ENCODE data around the gene PRTN3. TPM values are rescaled to one million over a fixed set of nuclear protein-coding genes. Genes with fewer than 3 reads are reported as not detected.

Gene PRTN3
- total RNA-seq, 1 experiment from 2014 or later, result not detected

GRCh38 chr19:812049-812746, 28.6 kb upstream of the PRTN3 start:
- no peak overlapping the region for H3K4me2 ChIP-seq
- no peak overlapping the region for H3K4me3 ChIP-seq
- no peak overlapping the region for H3K27ac ChIP-seq
- H3K79me2 ChIP-seq (ENCODE audit: low read depth), result peaks cover 23% of the 10 kb centered on the region
- ChIA-PET CTCF (no interaction called here), POLR2A (ENCODE audit: unreplicated experiment) (no interaction called here)
- intact Hi-C loops (cut with micrococcal nuclease; ENCODE audit: unreplicated experiment), result no loop called here
- DNase-seq, result no peak
- peaks cover 45% of the 10 kb centered on the region for H4K20me1 ChIP-seq (ENCODE audit: insufficient read depth)
- no peak overlapping the region for H2AFZ ChIP-seq
- H3K27me3 ChIP-seq (ENCODE audit: insufficient read depth, low read depth), result no peaks in the 10 kb centered on the region
- H3K9me3 ChIP-seq (ENCODE audit: insufficient read depth, low read depth), result no peaks in the 10 kb centered on the region
- H3F3A ChIP-seq (ENCODE audit: insufficient read depth, low read depth), result peaks cover 44% of the 10 kb centered on the region
- no peak for TF ChIP-seq CTCF (conservative IDR thresholded peaks at IDR 0.05)
- TF ChIP-seq EZH2 (IDR thresholded peaks at IDR 0.05; ENCODE audit: low read depth), result no peak
- BruUV-seq (replicated peaks), result no TSS peak
- H3K4me1 ChIP-seq (replicated peaks; ENCODE audit: insufficient read depth), result no peaks in the 10 kb centered on the region
- no peaks in the 10 kb centered on the region for H3K9me2 ChIP-seq (ENCODE audit: insufficient read depth)
- H3K36me3 ChIP-seq (ENCODE audit: low read depth), result peaks cover 10% of the 10 kb centered on the region; the same call in 1 of the 2 replicates

GRCh38 chr19:812747-813218, 28.0 kb upstream of the PRTN3 start:
- DNase-seq, result no peak
- H3K27me3 ChIP-seq (ENCODE audit: insufficient read depth, low read depth), result no peaks in the 10 kb centered on the region
- peaks cover 17% of the 10 kb centered on the region for H3K79me2 ChIP-seq (ENCODE audit: low read depth)
- BruUV-seq (replicated peaks), result no TSS peak
- H3K4me2 ChIP-seq, result no peak overlapping the region
- POLR2A ChIA-PET (ENCODE audit: unreplicated experiment), result no interaction called here
- TF ChIP-seq CTCF (conservative IDR thresholded peaks at IDR 0.05), result no peak
- TF ChIP-seq EZH2 (IDR thresholded peaks at IDR 0.05; ENCODE audit: low read depth), result no peak
- H3K4me1 ChIP-seq (replicated peaks; ENCODE audit: insufficient read depth), result no peaks in the 10 kb centered on the region
- intact Hi-C loops (cut with micrococcal nuclease; ENCODE audit: unreplicated experiment), result no loop called here
- H4K20me1 ChIP-seq (ENCODE audit: insufficient read depth), result peaks cover 39% of the 10 kb centered on the region
- H3K4me3 ChIP-seq, result no peak overlapping the region
- no peaks in the 10 kb centered on the region for H3K9me3 ChIP-seq (ENCODE audit: insufficient read depth, low read depth)
- H3K36me3 ChIP-seq (ENCODE audit: low read depth), result peaks cover 8% of the 10 kb centered on the region; the same call in 1 of the 2 replicates
- H2AFZ ChIP-seq, result no peak overlapping the region
- H3F3A ChIP-seq (ENCODE audit: insufficient read depth, low read depth), result peaks cover 38% of the 10 kb centered on the region
- H3K9me2 ChIP-seq (ENCODE audit: insufficient read depth), result no peaks in the 10 kb centered on the region
- CTCF ChIA-PET, result no interaction called here
- H3K27ac ChIP-seq, result no peak overlapping the region

GRCh38 chr19:813219-814151, 27.3 kb upstream of the PRTN3 start:
- BruUV-seq (replicated peaks), result no TSS peak
- ChIA-PET POLR2A (ENCODE audit: unreplicated experiment) (interaction anchor here (0.5 kb wide), 1 partner anchor 601 kb away, joined by 20 read pairs; no protein-coding TSS in a partner anchor), CTCF (no interaction called here)
- no peaks in the 10 kb centered on the region for H3K27me3 ChIP-seq (ENCODE audit: insufficient read depth, low read depth)
- no peaks in the 10 kb centered on the region for H3K9me3 ChIP-seq (ENCODE audit: insufficient read depth, low read depth)
- TF ChIP-seq EZH2 (IDR thresholded peaks at IDR 0.05; ENCODE audit: low read depth) (no peak), CTCF (conservative IDR thresholded peaks at IDR 0.05) (no peak)
- H2AFZ ChIP-seq, result no peak overlapping the region
- no peaks in the 10 kb centered on the region for H3K4me1 ChIP-seq (replicated peaks; ENCODE audit: insufficient read depth)
- H3K27ac ChIP-seq, result no peak overlapping the region
- no peak overlapping the region for H3K4me3 ChIP-seq
- H3K9me2 ChIP-seq (ENCODE audit: insufficient read depth), result no peaks in the 10 kb centered on the region
- H3K36me3 ChIP-seq (ENCODE audit: low read depth), result peaks cover 5% of the 10 kb centered on the region; the same call in 1 of the 2 replicates
- H3F3A ChIP-seq (ENCODE audit: insufficient read depth, low read depth), result peaks cover 31% of the 10 kb centered on the region
- no peak for DNase-seq
- 0 out of 2 replicates have a peak, but pooled peaks cover 11% of the 10 kb centered on the region for H3K79me2 ChIP-seq (ENCODE audit: low read depth)
- H3K4me2 ChIP-seq, result no peak overlapping the region
- H4K20me1 ChIP-seq (ENCODE audit: insufficient read depth), result peaks cover 32% of the 10 kb centered on the region
- intact Hi-C loops (cut with micrococcal nuclease; ENCODE audit: unreplicated experiment), result no loop called here
